Liver (tissue), 3 donors: Measurements from ENCODE around the gene PLA2G4F.

Experiments used
- EGR1 ChIP-seq, 2 donors: IDR thresholded peaks; 2 replicates each; pipeline ENCODE4 v1.6.1; 2016 to 2018; ENCODE audit warnings: antibody characterized with exemption in 2 of 2, low read depth in 2 of 2
- JUND ChIP-seq, 2 donors: IDR thresholded peaks; 2 replicates each; pipeline ENCODE4 v1.6.1; 2016; ENCODE audit warnings: antibody characterized with exemption in 2 of 2
- RAD21 ChIP-seq, 2 donors: IDR thresholded peaks; 2 replicates each; pipeline ENCODE4 v1.6.1; 2016; ENCODE audit warnings: antibody characterized with exemption in 2 of 2, mild to moderate bottlenecking in 2 of 2
- YY1 ChIP-seq: IDR thresholded peaks from 2 replicates; pipeline ENCODE4 v1.6.1; 2016; ENCODE audit warnings: antibody characterized with exemption, mild to moderate bottlenecking
- TF ChIP-seq, protein P1 (sequence below): fragments of 150-350 bp; IDR thresholded peaks from 2 replicates; pipeline ENCODE4 v1.5.1; 2017; ENCODE audit warnings: improper control_type of control experiment, low read depth, low read length; ENCODE audit not compliant: missing input control
- TF ChIP-seq, protein P2 (sequence below): IDR thresholded peaks from 2 replicates; pipeline ENCODE4 v1.6.1; 2016; ENCODE audit warnings: antibody characterized with exemption, mild to moderate bottlenecking
- TF ChIP-seq, protein P3 (sequence below): IDR thresholded peaks from 2 replicates; pipeline ENCODE4 v1.6.1; 2016; ENCODE audit warnings: antibody characterized with exemption
- donor health status: healthy.
- donor health status: healthy.

DNA sequence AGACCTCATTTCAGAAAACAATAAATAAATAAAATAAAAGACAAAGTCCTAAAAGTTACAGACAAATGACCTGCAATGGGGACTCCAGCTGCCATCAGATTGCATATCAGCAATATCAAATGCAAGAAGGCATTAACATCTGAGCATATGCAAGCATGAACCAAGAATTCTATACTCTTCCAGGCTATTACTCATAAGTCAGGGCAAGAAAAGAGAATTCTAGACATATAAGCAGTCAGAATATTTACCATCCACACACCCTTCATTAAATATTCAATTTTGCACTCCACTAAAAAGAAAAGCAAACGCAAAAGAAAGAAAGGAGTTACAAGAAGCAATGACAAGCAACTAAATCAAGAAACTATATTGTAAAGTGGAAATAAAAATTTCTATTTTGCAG lies 21.1 kb downstream of the PLA2G4F start:
- TF ChIP-seq, protein P1, sequence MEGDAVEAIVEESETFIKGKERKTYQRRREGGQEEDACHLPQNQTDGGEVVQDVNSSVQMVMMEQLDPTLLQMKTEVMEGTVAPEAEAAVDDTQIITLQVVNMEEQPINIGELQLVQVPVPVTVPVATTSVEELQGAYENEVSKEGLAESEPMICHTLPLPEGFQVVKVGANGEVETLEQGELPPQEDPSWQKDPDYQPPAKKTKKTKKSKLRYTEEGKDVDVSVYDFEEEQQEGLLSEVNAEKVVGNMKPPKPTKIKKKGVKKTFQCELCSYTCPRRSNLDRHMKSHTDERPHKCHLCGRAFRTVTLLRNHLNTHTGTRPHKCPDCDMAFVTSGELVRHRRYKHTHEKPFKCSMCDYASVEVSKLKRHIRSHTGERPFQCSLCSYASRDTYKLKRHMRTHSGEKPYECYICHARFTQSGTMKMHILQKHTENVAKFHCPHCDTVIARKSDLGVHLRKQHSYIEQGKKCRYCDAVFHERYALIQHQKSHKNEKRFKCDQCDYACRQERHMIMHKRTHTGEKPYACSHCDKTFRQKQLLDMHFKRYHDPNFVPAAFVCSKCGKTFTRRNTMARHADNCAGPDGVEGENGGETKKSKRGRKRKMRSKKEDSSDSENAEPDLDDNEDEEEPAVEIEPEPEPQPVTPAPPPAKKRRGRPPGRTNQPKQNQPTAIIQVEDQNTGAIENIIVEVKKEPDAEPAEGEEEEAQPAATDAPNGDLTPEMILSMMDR, result no peak
- TF ChIP-seq RAD21 (IDR thresholded peaks at IDR 0.05) (no peak), YY1 (no peak), JUND (IDR thresholded peaks at IDR 0.05) (no peak), EGR1 (IDR thresholded peaks at IDR 0.05; ENCODE audit: low read depth in 2 of 2) (no peak)
- TF ChIP-seq, protein P2, sequence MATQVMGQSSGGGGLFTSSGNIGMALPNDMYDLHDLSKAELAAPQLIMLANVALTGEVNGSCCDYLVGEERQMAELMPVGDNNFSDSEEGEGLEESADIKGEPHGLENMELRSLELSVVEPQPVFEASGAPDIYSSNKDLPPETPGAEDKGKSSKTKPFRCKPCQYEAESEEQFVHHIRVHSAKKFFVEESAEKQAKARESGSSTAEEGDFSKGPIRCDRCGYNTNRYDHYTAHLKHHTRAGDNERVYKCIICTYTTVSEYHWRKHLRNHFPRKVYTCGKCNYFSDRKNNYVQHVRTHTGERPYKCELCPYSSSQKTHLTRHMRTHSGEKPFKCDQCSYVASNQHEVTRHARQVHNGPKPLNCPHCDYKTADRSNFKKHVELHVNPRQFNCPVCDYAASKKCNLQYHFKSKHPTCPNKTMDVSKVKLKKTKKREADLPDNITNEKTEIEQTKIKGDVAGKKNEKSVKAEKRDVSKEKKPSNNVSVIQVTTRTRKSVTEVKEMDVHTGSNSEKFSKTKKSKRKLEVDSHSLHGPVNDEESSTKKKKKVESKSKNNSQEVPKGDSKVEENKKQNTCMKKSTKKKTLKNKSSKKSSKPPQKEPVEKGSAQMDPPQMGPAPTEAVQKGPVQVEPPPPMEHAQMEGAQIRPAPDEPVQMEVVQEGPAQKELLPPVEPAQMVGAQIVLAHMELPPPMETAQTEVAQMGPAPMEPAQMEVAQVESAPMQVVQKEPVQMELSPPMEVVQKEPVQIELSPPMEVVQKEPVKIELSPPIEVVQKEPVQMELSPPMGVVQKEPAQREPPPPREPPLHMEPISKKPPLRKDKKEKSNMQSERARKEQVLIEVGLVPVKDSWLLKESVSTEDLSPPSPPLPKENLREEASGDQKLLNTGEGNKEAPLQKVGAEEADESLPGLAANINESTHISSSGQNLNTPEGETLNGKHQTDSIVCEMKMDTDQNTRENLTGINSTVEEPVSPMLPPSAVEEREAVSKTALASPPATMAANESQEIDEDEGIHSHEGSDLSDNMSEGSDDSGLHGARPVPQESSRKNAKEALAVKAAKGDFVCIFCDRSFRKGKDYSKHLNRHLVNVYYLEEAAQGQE, result no peak
- TF ChIP-seq, protein P3, sequence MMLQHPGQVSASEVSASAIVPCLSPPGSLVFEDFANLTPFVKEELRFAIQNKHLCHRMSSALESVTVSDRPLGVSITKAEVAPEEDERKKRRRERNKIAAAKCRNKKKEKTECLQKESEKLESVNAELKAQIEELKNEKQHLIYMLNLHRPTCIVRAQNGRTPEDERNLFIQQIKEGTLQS, result no peak
